ENCODE results near the gene ZBTB7C.

ZBTB7C gene

GRCh38 chr18:48045744-48046143 is 363.4 kb downstream of the ZBTB7C start:
- DNase-seq = no peak

GRCh38 chr18:48044944-48045343 is 364.2 kb downstream of the ZBTB7C start:
- no peak for DNase-seq

- DNase-seq = no peak
Measured at GRCh38 chr18:48043166-48043565, 366.0 kb downstream of the ZBTB7C start.

- DNase-seq = no peak
Measured at GRCh38 chr18:48042431-48042830, 366.8 kb downstream of the ZBTB7C start.

GRCh38 chr18:48040457-48041110 is 368.6 kb downstream of the ZBTB7C start:
- DNase-seq = no peak

- DNase-seq = no peak
Measured at GRCh38 chr18:48039769-48040215, 369.4 kb downstream of the ZBTB7C start.

- DNase-seq = no peak
Measured at GRCh38 chr18:48038636-48039035, 370.5 kb downstream of the ZBTB7C start.

GRCh38 chr18:48037481-48038271 is 371.5 kb downstream of the ZBTB7C start:
- DNase-seq = no peak

GRCh38 chr18:48036641-48037421 is 372.4 kb downstream of the ZBTB7C start:
- DNase-seq = no peak

GRCh38 chr18:48036226-48036625 is 373.0 kb downstream of the ZBTB7C start:
- DNase-seq = no peak

- DNase-seq = no peak
Measured at GRCh38 chr18:48035556-48035860, 373.7 kb downstream of the ZBTB7C start.

GRCh38 chr18:48034651-48035555 is 374.3 kb downstream of the ZBTB7C start:
- DNase-seq = no peak

GRCh38 chr18:48033790-48034650 is 375.2 kb downstream of the ZBTB7C start:
- DNase-seq = peak; percentile 18

GRCh38 chr18:48032876-48033789 is 376.1 kb downstream of the ZBTB7C start:
- DNase-seq = peak; percentile 56

GRCh38 chr18:48031641-48032040 is 377.5 kb downstream of the ZBTB7C start:
- no peak for DNase-seq

GRCh38 chr18:48030616-48031480 is 378.3 kb downstream of the ZBTB7C start:
- peak; percentile 51 for DNase-seq

- DNase-seq = no peak
Measured at GRCh38 chr18:48029296-48029986, 379.7 kb downstream of the ZBTB7C start.

GRCh38 chr18:48028696-48029095 is 380.5 kb downstream of the ZBTB7C start:
- DNase-seq = no peak

- no peak for DNase-seq
Measured at GRCh38 chr18:48028081-48028480, 381.1 kb downstream of the ZBTB7C start.
